LHCN-M2 (cell line): ENCODE data around the gene OGG1. TPM values are rescaled to one million over a fixed set of nuclear protein-coding genes. Genes with fewer than 3 reads are reported as not detected.

Experiments used
- DNase-seq: peaks from one replicate; pipeline ENCODE4 v3.0.0-alpha.2; 2012; ENCODE audit warnings: low read depth
- total RNA-seq: library from RNA; depleted of rRNA; stranded (reverse); fragments of >200 nt; gene quantifications from 2 replicates; pipeline ENCODE4 v1.2.3, GENCODE V29; 2014

OGG1 gene
- total RNA-seq, 1 experiment from 2014 or later: 41.6 TPM

DNA sequence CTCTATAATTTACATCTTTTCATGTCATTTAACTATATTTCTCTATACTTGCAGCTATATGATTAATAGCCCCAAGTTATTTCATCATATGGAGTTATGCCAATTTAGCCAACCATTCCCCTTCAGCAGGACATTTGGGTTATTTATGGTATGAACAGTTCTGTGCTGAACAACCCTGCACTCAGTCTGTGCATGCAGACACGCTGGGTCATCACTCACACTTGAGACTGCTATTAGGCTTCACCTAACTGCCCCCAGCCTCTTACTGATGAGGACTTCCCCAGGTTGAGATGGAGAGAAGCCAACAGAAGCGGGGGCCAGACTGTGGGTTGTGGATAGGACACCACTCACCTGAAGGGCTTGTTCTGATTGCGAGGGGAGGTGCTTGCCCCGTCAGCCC lies 35.2 kb downstream of the OGG1 start:
- no peak for DNase-seq

- DNase-seq: no peak
Observed at GRCh38 chr3:9785602-9786001, 35.9 kb downstream of the OGG1 start.

DNA sequence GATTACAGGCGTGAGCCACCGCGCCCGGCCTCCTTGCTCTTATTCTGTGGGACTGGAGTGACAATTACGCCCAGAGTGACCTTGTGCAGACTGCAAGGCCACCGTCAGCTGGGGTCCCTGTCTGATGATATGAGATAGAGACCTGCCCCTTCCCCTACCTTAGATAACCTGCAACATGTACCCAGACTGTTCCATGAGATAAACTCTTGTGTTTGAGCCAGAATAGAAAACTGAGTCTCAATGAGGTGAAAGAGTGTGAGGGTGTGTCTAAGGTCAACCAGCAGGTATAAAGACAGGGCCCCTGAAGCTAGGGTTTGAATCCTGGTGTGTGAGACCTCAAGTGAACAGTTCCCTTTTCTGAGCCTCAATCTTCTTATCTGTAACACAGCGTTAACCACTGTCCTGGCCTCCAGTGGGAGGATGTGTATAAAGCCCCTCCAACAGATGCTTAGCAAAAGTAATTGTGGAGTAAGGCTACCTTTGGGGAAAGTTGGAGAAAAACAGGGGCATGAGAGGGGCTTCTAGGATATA lies 36.5 kb downstream of the OGG1 start:
- DNase-seq: no peak

DNA sequence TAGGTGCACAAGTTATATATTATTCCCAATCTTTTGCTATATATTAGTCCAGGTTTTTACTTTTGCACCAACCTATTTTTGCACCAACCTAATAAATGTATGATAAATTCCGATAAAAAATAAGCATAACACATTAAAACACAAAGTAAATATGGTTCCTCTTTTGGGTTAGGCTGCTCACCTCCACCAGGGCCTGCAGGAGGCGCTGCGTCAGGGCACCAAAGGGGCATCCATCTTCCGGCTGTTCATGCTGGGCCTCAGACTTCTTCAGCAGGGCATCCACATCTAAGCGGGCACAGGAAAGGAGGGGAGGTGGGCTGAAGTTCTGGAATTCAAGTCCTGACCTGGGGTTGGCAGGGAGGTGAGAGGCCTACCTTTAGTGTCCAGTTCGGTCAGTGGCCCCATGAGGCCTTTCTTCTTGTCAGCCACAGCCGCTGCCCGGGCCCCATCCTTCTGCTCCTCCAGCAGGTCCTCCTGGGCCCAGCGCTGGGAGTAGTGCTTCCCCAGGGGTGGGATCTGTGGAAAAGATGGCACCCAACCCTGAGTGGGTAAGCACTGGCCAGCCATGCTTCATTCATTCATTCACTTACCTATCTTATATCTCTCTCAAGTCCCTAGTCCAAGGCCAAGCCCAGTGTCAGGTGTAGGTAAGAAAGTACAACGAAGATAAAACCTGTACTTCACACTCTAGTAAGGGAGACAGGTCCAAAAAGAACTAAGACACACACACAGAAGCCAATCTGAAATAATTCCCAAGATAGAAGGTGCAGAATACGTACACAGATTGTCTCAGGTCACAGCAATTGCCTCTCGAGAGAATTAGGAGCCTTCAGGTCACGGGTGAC lies 37.3 kb downstream of the OGG1 start:
- DNase-seq: no peak

- DNase-seq: no peak
Observed at GRCh38 chr3:9787714-9788113, 38.0 kb downstream of the OGG1 start.

- no peak for DNase-seq
Observed at GRCh38 chr3:9791127-9791526, 41.4 kb downstream of the OGG1 start.

GRCh38 chr3:9791790-9792404 lies 42.1 kb downstream of the OGG1 start:
- DNase-seq: no peak

DNA sequence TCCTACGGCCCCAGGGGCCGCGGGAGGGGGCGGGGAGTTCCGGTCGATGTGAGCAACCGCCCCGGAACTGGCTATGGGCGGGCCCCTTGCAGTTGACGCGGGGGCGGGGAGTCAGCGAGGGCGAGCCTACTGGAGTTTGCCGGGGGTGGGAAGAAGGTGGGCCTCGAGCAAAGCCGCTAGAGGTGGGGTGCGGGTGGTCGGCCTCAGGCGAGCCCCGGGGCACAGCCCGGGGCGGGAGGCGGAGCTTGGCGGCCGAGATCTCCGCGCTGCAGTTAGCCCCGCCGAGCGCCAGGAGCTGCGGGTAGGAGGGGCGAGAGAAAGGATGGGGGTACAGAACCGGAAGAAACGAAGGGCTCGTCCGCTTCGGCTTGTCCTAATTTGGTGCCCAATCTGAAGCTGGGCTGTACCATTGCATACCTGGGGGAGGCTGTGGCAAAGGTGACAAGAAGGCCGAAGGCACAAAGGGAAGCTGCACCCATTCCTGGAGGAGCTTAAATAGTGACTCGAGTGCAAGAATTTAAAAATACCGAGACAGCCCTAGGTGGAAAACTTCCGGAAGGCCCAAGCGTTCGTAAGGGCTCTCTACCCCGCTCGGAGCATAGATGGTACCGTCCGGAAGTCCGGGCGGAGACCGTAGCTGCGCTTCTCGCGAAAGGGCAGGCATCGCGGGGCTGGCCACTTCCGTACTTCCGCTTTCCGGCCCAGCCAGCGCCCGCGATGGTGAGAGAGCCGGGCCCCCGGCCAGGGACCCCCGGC lies 42.8 kb downstream of the OGG1 start, which contains the start of the genes ARPC4 and TADA3:
TSS of gene ARPC4 (plus strand) at position 678 of the 756 bp plus-strand sequence. CDS start at position 718, 40 bp downstream.
TSS of gene TADA3 (minus strand) at position 69 of the 756 bp plus-strand sequence. CDS start 1,007 bp downstream, outside the sequence.
- peak; percentile 94 for DNase-seq

DNA sequence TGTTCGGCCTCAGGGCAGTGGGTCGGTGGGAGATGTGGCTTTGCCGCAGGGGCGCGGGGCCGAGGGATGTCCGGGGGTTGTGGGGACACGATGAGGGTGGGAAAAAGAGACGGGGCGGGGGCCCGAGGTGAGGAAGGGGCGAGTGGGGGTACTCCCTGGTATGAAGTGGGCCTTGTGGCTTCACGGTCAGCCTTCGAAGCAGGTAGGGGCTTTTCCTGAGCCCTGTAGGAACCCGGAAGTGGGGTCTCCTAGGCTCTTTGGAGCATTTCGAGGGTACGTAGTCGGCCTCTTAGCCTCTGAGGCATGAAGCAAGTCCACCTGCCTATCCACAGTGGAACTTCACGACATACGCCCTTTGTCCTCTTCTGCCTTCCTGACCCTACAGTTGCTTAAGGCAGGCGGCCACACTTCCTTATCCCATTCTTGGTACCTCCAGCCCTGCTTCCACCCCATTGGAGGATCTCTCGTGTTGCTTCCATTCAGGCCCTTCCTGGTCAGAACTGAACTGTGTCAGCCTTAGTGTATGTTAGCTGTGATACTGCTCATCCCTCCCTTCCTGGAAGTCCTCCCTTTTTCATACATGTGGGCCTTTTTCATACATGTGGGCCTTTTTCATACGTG lies 43.5 kb downstream of the OGG1 start:
- DNase-seq: peak; percentile 36

DNA sequence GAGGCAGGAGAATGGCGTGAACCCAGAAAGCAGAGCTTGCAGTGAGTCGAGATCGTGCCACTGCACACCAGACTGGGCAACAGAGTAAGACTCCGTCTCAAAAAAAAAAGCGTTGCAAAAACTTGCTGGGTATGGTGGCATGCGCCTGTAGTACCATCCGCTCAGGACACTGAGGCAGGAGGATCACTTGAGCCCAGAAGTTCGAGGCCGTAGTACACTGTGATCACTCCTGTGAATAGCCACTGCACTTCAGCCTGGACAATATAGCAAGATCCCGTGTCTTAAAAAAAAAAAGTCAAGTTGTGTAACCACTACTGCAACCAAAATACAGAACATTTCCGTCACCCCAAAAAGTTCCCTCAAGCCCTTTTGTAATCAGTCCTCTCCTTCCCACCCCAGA lies 44.6 kb downstream of the OGG1 start:
- no peak for DNase-seq

- no peak for DNase-seq
Observed at GRCh38 chr3:9795207-9795606, 45.5 kb downstream of the OGG1 start.

- no peak for DNase-seq
Observed at GRCh38 chr3:9797196-9797945, 47.6 kb downstream of the OGG1 start.

GRCh38 chr3:9800529-9800928 lies 50.8 kb downstream of the OGG1 start:
- DNase-seq: no peak

DNA sequence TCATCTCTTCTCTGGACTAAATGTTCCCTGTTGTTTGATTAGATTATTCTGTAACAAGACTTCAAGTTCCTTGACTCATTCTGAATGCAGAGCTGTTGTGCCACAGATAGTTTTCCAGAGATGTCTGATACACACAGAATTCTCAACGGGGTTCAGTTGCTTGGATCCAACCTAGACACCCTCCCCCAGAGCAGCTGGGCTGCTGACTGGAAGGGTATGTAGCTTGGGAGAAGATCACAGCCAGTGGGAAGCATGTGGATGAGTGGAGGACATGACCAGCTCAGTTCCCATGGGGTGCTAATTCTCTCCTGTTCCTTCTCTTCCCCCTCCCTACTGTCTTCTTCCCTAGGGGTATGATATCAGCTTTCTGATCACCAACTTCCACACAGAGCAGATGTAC lies 53.7 kb downstream of the OGG1 start:
- DNase-seq: peak; percentile 13

- DNase-seq: no peak
Observed at GRCh38 chr3:9804996-9805395, 55.2 kb downstream of the OGG1 start.

DNA sequence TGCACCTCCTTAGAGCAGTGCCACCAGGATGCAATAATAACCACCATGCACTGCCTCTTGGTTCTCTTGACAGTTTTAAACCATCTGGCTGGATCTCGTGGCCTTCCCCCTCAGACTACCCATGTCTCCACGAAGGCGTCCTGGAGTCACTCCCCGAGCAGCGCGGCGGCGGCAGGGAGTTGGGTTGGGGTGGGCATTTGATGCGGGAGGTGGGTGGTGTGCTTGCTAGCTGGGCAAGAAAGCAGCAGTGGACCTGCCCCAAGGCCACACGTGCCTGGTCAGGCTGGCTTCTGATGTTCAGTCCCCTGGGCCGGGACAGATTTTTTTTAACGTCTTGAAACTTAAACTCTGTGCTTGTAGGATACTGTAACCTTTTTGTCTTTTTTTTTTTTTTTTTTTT lies 56.4 kb downstream of the OGG1 start:
- DNase-seq: no peak
